T follicular helper cell (primary cell): Measurements from ENCODE around the gene PTPRM.

ENCODE experiments used
- DNase-seq: peaks from one replicate; pipeline ENCODE4 v3.0.0-alpha.2; 2020; ENCODE audit warnings: low read depth

Gene PTPRM

GRCh38 chr18:8175501-8176061 lies 608.5 kb downstream of the PTPRM start:
- DNase-seq, result no peak

- no peak for DNase-seq
Measured at GRCh38 chr18:8176109-8176508, 609.0 kb downstream of the PTPRM start.

GRCh38 chr18:8176554-8176953 lies 609.4 kb downstream of the PTPRM start:
- no peak for DNase-seq

- no peak for DNase-seq
Measured at GRCh38 chr18:8177330-8178016, 610.4 kb downstream of the PTPRM start.

GRCh38 chr18:8186413-8186812 lies 619.3 kb downstream of the PTPRM start:
- no peak for DNase-seq

- no peak for DNase-seq
Measured at GRCh38 chr18:8188184-8188583, 621.1 kb downstream of the PTPRM start.

- no peak for DNase-seq
Measured at GRCh38 chr18:8190980-8191379, 623.9 kb downstream of the PTPRM start.

- DNase-seq, result no peak
Measured at GRCh38 chr18:8194431-8194830, 627.3 kb downstream of the PTPRM start.

- DNase-seq, result no peak
Measured at GRCh38 chr18:8196238-8196637, 629.1 kb downstream of the PTPRM start.

GRCh38 chr18:8197499-8197898 lies 630.4 kb downstream of the PTPRM start:
- no peak for DNase-seq

GRCh38 chr18:8207996-8208395 lies 640.9 kb downstream of the PTPRM start:
- DNase-seq, result no peak

- DNase-seq, result no peak
Measured at GRCh38 chr18:8208716-8209115, 641.6 kb downstream of the PTPRM start.

- DNase-seq, result no peak
Measured at GRCh38 chr18:8212896-8213780, 646.0 kb downstream of the PTPRM start.

GRCh38 chr18:8215741-8216140 lies 648.6 kb downstream of the PTPRM start:
- no peak for DNase-seq

- DNase-seq, result no peak
Measured at GRCh38 chr18:8217051-8217564, 650.0 kb downstream of the PTPRM start.

- no peak for DNase-seq
Measured at GRCh38 chr18:8218197-8218596, 651.1 kb downstream of the PTPRM start.

- DNase-seq, result no peak
Measured at GRCh38 chr18:8221452-8221851, 654.3 kb downstream of the PTPRM start.

GRCh38 chr18:8224576-8224975 lies 657.5 kb downstream of the PTPRM start:
- DNase-seq, result no peak

- no peak for DNase-seq
Measured at GRCh38 chr18:8229040-8229439, 661.9 kb downstream of the PTPRM start.

- DNase-seq, result no peak
Measured at GRCh38 chr18:8229787-8230186, 662.7 kb downstream of the PTPRM start.

GRCh38 chr18:8231316-8231715 lies 664.2 kb downstream of the PTPRM start:
- no peak for DNase-seq

GRCh38 chr18:8232791-8233190 lies 665.7 kb downstream of the PTPRM start:
- DNase-seq, result no peak

- DNase-seq, result no peak
Measured at GRCh38 chr18:8235894-8236293, 668.8 kb downstream of the PTPRM start.
